ENCODE results near the gene SLC17A5.
"Not testable (repeated sequence)": the region's sequence is repeated elsewhere in the genome, so short reads cannot be mapped to it uniquely, and the experiment has no call there.

The SLC17A5 gene, protein sequence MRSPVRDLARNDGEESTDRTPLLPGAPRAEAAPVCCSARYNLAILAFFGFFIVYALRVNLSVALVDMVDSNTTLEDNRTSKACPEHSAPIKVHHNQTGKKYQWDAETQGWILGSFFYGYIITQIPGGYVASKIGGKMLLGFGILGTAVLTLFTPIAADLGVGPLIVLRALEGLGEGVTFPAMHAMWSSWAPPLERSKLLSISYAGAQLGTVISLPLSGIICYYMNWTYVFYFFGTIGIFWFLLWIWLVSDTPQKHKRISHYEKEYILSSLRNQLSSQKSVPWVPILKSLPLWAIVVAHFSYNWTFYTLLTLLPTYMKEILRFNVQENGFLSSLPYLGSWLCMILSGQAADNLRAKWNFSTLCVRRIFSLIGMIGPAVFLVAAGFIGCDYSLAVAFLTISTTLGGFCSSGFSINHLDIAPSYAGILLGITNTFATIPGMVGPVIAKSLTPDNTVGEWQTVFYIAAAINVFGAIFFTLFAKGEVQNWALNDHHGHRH

GRCh38 chr6:73653571-73654424 lies at the start of gene SLC17A5:
TSS of gene SLC17A5 (minus strand) at chr6:73653992. CDS start at chr6:73653886, 106 bp downstream.
- peak; percentile 93 for DNase-seq

- DNase-seq = no peak
Measured at GRCh38 chr6:73703466-73703865, 49.7 kb upstream of the SLC17A5 start.

DNA sequence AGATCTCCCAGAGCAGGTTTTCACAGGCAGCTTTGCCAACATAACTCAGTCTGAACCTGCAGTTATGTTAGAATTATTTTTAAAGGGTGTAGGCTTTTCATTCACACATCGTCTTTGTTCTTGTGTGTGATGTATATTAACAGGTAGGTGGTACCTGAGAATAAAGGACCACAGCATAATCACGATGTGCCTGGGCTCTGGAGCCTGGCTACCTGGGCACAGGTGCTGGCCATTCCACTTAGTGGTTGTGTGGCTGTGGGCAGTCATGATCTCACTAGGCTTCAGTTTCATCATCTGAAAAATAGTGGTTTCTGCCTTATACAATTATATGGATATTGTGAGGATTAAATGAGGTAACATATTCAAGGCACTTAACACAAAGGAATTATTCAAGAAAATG lies 48.7 kb upstream of the SLC17A5 start:
- DNase-seq = no peak

- DNase-seq = no peak
Measured at GRCh38 chr6:73699676-73700459, 46.1 kb upstream of the SLC17A5 start.

DNA sequence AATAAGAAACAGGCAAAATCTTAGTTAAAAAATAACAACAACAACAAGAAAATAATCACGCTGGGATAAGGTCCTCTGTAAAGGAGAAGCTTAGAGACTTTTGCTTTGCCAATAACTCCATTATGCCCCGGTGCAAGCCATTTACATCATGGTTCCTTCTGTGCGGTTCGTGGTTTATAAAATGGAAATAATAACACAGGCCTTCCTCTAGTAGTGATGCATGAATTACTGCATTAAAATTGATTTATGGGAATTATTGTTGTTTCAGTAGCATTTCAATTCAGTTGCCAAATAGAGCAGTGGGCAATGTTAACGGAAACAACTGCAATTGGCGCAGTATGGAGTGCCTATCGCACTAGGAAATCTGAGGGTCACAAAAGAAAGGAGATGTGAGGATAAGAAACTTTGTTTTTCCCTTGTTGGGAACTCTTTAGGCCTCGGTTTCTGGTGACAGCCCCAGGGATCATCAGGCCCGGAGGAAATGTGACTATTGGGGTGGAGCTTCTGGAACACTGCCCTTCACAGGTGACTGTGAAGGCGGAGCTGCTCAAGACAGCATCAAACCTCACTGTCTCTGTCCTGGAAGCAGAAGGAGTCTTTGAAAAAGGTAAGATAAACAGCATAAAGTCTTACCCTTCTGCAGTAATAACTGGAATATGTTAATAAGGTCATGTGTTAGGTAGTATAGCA lies 43.3 kb upstream of the SLC17A5 start:
- DNase-seq = no peak

GRCh38 chr6:73695619-73696421 lies 42.0 kb upstream of the SLC17A5 start, which contains the start of gene CD109:
TSS of gene CD109 (plus strand) at chr6:73696203. CDS start at chr6:73696216, 13 bp downstream.
- no peak for DNase-seq

- peak in 1 of 2 donors; percentile 26 for DNase-seq
Measured at GRCh38 chr6:73694711-73695411, 41.1 kb upstream of the SLC17A5 start.

- no peak for DNase-seq
Measured at GRCh38 chr6:73691512-73691911, 37.7 kb upstream of the SLC17A5 start.

DNA sequence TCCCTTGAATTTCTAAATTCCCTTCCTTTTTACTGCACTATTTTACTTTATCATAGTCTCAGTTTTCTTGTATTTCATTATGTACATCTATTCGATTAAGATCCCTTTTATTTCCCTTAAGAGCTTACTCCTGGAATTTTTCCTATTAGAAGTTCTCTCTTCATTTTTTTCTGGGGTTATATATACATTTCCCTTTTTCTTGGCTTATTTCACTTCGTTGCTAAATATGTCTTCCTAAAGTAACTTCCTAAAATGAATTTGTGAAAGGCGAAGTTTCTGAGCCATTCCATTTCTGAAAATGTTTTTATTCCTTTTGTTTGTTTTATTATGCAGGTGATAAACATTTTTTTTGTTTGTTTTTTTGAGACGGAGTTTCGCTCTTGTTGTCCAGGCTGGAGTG lies 36.3 kb upstream of the SLC17A5 start:
- no peak for DNase-seq

- no peak for DNase-seq
Measured at GRCh38 chr6:73688351-73688750, 34.6 kb upstream of the SLC17A5 start.

- not testable (repeated sequence) for DNase-seq
Measured at GRCh38 chr6:73683574-73683973, 29.8 kb upstream of the SLC17A5 start.

DNA sequence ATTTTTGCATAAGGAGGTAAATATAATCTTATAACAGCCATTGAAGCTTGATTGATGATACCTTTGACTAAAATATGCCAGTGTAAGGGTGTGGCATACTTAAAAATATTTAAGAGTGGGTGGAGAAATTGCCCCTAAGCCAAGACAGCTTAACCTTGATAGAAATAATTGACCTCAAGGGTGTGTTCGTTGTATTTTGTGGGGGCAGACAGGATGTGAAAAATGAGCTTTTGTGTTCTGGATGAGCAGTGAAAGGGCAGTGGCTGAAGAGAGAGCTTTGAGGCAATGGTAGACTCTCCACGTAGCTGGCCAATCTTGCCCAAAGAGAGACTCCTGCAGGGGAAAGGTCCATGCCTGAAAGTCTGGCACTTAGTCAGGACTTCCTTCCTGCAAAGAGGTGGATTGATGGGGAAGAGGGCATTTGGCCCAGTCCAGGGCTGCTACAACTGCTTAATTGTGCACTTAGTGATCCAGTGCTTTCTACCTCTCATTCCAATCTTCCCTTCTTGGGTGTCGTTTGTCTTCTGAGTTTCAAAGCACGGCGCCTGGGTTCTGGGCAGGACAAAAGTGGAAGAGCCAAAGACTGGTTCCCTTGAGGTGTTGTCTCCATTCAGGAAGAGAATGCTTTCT lies 26.6 kb upstream of the SLC17A5 start:
- no peak for DNase-seq

- DNase-seq = not testable (repeated sequence)
Measured at GRCh38 chr6:73679846-73680245, 26.1 kb upstream of the SLC17A5 start.

- DNase-seq = no peak
Measured at GRCh38 chr6:73679009-73679408, 25.2 kb upstream of the SLC17A5 start.

- peak; percentile 37 to 68 for DNase-seq
Measured at GRCh38 chr6:73675466-73676098, 21.8 kb upstream of the SLC17A5 start.

DNA sequence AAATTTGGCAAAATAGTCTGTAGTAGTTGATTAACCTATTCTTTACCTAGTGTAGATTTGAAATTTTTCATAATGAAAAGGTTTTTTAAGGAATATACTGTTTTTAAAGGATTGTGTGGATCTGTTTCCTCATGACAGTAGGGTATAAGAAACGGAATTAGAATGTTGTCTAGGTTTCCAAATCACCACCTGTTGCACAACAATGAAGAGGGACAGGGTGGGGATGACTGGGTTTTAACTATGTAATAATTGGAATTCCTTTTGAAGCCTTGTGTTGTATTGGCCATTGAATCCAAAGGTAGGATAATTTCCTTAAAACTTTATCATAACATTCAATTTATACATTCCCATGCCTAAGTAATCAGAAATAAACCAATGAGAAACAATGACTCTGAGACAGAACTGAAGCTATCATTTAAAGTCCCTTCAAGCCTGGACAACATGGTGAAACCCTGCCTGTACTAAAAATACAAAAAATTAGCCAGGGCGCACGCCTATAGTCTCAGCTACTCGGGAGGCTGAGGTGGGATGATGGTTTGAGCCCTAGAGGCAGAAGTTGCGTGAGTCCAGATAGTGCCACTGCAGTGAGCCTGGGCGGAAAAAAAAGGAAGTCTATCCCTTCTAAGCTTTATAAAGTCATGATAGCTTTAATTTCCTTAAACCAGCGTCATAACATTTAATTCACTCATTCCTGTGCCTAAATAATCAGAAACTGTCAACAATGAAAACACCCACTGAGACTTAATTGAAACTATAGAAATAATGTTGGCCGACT lies 18.3 kb upstream of the SLC17A5 start:
- DNase-seq = no peak

- DNase-seq = no peak
Measured at GRCh38 chr6:73669005-73669404, 15.2 kb upstream of the SLC17A5 start.

DNA sequence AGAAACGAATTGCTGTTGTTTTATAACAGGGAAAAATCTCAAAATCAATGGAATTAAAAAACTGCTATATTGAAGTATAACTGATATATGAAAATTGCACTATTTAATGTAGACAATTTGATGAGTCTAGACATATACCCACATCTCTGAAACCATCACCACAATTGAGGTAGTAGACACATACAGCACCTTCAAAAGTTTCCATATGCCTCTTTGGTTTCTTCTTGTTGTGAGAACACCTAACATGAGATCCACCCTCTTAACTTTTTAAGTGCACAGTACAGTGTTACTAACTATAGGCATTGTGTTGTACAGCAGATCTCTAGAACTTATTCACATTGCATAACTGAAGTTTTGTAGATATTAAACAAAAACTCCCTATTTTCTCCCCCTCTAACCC lies 14.0 kb upstream of the SLC17A5 start:
- DNase-seq = no peak

GRCh38 chr6:73666393-73666792 lies 12.6 kb upstream of the SLC17A5 start:
- no peak for DNase-seq
